Endothelial cell of hepatic sinusoid (primary cell): ENCODE results near the gene SLC12A6.
"Not testable (repeated sequence)": the region's sequence is repeated elsewhere in the genome, so short reads cannot be mapped to it uniquely, and the experiment has no call there.

ENCODE experiments used
- in situ Hi-C: cut with HindIII; loops from 2 replicates; pipeline ENCODE4 v1.10.0; 2017; ENCODE audit warnings: low sequenced_read_pairs

Gene SLC12A6

DNA sequence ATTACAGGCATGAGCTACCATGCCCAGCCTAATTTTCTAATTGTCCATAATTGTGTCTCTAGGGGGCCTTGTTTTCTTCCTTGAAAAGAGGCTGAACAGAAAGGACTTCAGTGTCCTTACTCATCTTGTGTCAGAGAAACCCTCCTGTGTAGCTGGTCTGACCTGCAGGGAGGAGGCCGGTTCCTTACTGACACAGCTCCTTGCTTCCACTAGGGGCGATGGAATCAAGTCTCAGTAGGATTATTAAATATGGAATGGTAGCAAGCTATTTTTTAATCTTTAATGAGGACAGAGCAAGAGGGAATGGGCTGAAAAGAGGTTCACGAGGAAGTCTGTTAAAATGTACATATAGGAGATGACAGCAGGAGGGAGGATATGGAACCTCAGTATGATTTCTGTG is 20.8 kb upstream of the SLC12A6 start:
- in situ Hi-C loops: no loop called here

- in situ Hi-C loops: no loop called here
These were observed 20.1 kb upstream of the SLC12A6 start for GRCh38 chr15:34357653-34358052.

DNA sequence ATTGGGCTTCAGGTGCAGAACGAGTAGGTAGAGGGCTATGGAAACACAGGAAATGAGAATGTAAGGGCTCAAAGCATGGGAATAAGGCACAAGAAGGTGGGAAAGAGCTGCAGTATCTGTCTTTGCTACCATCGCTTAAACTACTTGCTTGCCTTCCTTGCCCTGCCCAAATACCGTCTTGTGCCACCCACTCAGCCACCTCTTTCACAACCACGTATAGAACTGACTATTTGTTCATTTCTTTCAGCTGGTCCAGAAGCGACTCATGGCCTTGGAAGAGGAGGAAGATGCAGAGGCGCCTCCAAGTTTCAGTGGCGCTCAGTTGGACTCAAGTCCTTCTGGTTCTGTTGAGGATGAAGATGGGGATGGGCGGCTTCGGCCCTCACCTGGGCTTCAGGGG is 17.7 kb upstream of the SLC12A6 start:
- in situ Hi-C loops: no loop called here

GRCh38 chr15:34354286-34354685 is 16.7 kb upstream of the SLC12A6 start:
- in situ Hi-C loops: no loop called here

DNA sequence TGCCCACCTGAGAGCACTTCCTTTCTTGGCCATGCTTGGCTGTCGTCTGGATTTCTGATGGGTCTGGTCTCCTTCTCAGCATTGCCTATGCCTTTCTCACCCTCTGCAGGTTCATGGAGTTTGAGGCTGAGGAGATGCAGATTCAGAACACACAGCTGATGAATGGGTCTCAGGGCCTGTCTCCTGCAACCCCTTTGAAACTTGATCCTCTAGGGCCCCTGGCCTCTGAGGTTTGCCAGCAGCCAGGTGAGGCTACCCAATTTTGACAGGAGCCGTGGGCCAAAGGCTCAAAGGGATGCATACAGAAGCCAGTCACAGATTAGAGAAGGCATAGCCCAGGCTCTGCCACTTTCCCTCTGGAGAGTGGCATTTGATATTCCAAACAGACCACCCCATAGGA is 16.0 kb upstream of the SLC12A6 start:
- in situ Hi-C loops: no loop called here

DNA sequence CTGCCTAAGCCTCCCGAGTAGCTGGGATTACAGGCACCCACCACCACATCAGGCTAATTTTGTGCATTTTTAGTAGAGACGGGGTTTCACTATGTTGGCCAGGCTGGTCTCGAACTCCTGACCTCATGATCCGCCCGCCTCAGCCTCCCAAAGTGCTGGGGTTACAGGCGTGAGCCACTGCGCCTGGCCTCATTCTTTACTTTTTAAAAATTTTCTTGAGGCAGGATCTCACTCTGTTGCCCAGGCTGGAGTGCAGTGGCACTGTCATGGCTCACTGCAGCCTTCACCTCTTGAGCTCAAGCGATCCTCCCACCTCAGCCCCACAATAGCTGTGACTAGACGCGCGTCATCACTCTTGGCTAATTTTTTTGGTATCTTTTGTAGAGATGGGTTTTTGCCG is 15.4 kb upstream of the SLC12A6 start:
- in situ Hi-C loops: not testable (repeated sequence)

DNA sequence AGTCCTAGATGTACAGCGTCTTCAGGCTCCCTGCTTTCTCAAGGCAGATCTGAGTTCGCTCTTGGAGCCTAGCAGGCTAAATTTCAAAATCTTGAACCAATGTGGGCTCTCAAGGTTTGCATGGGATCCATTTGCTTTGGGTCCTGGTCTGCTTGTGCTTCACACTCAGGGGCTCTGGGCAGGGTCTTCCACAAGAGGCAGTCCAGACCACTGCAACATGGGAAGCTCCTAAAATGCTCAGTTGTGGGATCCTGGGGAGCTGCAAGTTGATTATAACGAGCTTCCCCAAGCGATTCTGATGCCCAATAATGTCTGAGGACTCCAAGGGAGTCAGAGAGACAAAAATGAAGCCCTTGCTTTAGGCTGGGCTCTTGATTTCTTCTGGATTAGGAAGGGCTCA is 12.2 kb upstream of the SLC12A6 start:
- in situ Hi-C loops: no loop called here

DNA sequence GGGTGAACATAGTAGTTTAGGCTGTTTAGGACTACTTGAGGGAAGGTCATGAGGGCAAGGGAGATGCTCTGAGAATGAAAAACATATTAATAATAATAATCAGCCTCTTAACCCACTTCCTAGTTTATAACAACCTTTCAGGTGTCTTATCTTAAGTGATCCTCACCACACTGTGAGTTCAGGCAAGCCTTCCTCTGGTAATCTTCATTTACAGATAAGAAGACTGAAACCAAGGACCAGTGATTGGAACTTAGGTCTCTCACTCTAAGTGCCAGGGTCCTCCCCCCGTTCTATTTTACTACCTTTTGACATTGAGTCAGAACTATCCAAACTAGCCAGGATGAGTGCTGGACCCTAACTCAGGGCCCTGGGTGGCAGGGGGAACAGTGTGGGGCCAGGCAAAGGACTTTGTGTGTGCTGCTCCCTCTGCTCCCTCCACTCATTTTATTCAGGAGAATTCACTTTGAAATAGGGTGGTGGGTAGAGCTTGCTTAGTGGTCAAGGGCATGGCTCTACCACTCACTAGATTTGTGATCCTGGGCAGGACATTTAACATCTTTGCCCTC is 11.2 kb upstream of the SLC12A6 start:
- in situ Hi-C loops: no loop called here

GRCh38 chr15:34347951-34348638 is 10.5 kb upstream of the SLC12A6 start:
- in situ Hi-C loops: no loop called here

GRCh38 chr15:34342737-34343575 is 5.4 kb upstream of the SLC12A6 start, which contains the start of the genes NOP10 and NUTM1:
Gene NOP10, minus strand, starts transcription at chr15:34343136. Its CDS starts 63 bp downstream, at chr15:34343073.
Gene NUTM1, plus strand, starts transcription at chr15:34343315. Its CDS starts 382 bp downstream, at chr15:34343697.
- in situ Hi-C loops: no loop called here

- in situ Hi-C loops: not testable (repeated sequence)
These were observed 4.7 kb upstream of the SLC12A6 start for GRCh38 chr15:34342213-34342736.

GRCh38 chr15:34341381-34342212 is 4.0 kb upstream of the SLC12A6 start:
- in situ Hi-C loops: no loop called here

DNA sequence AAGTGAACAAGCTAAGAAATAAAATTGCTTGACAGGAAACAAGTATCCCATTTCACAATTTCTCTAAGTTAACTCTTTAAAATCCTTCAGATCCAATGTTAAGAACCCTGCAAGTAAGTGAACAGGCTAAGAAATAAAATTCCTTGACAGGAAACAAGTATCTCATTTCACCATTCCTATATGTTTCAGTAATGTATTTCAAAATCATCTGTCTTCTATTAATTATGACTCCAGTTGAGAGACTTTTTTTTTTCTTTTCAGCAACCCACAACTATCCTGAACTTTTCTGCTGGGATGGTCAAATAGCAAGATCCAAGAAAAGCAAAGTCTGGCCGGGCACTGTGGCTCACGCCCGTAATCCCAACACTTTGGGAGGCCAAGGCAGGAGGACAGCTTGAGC is 2.4 kb upstream of the SLC12A6 start:
- in situ Hi-C loops: no loop called here

DNA sequence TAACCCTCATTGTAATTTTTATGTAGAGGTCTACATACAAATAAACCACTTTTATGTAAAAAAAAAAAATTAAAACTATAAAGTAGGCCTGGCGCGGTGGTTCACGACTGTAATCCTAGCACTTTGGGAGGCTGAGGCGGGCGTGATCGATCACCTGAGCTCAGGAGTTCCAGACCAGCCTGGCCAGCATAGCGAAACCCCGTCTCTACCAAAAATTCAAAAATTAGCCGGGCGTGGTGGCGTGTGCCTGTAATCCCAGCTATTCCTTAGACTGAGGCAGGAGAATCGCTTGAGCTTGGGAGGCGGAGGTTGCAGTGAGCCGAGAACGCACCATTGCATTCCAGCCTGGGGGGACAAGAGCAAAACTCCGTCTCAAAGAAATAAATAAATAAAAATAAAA is 766 bp upstream of the SLC12A6 start:
- in situ Hi-C loops: no loop called here

- in situ Hi-C loops: no loop called here
These were observed 507 bp downstream of the SLC12A6 start for GRCh38 chr15:34336991-34337556.

DNA sequence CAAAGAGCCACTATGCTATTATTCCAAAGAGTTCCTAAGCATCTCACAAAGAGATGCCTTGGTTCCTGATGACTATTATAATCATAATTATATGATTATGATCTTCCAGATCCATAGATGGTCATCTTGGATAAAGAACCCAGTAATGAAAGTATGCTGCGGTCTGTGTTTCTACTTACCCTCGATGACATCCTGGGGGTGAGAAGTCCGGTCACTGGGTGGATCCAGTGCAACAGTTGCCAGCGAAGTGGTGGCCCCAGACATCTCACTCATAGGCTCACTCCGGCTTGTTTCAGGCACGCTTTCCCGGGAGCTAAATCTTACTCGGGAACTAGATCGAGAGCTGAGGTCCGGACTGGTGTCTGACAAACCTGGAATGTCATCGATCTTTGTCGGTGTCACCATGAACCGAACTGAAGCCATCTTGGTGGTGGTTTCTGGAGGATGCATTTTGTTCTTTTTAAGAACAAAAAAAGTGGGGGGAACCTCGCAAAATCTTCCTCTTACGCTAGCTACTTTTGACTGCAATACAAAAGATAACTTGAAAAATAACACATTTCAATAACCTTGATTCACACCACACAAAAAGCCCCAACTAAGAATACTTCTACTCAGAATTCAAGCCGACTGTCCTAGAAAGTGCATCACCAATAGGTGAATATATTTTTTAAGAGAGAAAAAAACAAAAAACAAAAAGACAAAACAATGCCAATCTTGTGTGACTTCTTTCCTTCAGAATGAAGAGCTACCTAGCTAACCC is 1.2 kb downstream of the SLC12A6 start:
- in situ Hi-C loops: no loop called here

GRCh38 chr15:34335176-34336032 is 2.2 kb downstream of the SLC12A6 start:
- in situ Hi-C loops: no loop called here

DNA sequence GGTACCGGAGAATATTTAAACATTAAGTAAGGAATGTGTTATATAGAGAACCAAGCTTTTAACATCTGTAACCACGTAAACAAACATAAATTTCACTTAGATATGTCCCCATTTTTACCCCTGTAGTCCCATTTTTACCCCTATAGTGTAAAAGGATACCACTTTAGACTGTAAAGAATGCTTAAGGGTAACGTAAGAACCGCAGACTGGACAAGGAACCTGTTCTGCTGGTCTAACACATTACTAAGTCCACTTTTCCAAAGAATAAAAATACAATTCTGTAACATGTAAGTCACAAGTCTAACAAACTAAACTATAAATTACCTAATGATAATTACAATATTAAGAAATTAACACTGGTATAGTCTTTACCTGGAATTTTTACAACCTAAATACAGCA is 2.9 kb downstream of the SLC12A6 start:
- in situ Hi-C loops: no loop called here
